Mucosa of descending colon (tissue), 3 donors: ENCODE measurements around the gene ANXA9. TPM values are rescaled to one million over a fixed set of nuclear protein-coding genes. Genes with fewer than 3 reads are reported as not detected.
A peak's percentile ranks its signal among the peaks of the same experiment; 100 is the strongest.

Experiments used
- ATAC-seq: fragments of 200-7000 bp; cut with Tn5 transposase; one replicate; pipeline ENCODE4 v1.9.1; 2020; ENCODE audit warnings: mild to moderate bottlenecking, moderate library complexity
- DNase-seq, 3 donors: peaks; one replicate each; pipeline ENCODE4 v3.0.0-alpha.2; 2020
- H3K36me3 ChIP-seq: fragments of 200-600 bp; one replicate; pipeline ENCODE4 v1.8.0; 2021; ENCODE audit warnings: low read depth, mild to moderate bottlenecking
- H3K4me1 ChIP-seq: fragments of 200-600 bp; one replicate; pipeline ENCODE4 v1.8.0; 2021; ENCODE audit warnings: low read depth, mild to moderate bottlenecking
- H3K4me3 ChIP-seq: fragments of 200-600 bp; one replicate; pipeline ENCODE4 v1.8.0; 2021; ENCODE audit warnings: mild to moderate bottlenecking
- H3K9me3 ChIP-seq: fragments of 200-600 bp; one replicate; pipeline ENCODE4 v1.8.0; 2021; ENCODE audit warnings: mild to moderate bottlenecking
- intact Hi-C, 2 donors: fragments of 100-400 bp; cut with DNase I in 1 of 2; cut with micrococcal nuclease in 1 of 2; formaldehyde crosslinking; loops; one replicate each; pipeline versions ENCODE4 v1.11.0 to v1.11.1; 2022; cut with DNase I, micrococcal nuclease
- total RNA-seq, 3 donors: library from RNA; stranded (reverse); fragmentation: NEBNext Ultra II Directional in 2 of 3; extraction: Animal tissue kit (Norgen Biotek cat#: 25700) in 2 of 3; gene quantifications; one replicate each; pipeline versions ENCODE4 v1.2.1 to v1.2.4, GENCODE V29; 2021 to 2023
- TF ChIP-seq, protein P1 (sequence below): fragments of 200-600 bp; IDR thresholded peaks from one replicate; pipeline ENCODE4 v1.8.0; 2022; ENCODE audit warnings: antibody characterized with exemption, mild to moderate bottlenecking
- donor health status: DM: no; HTN: no; CAD: no; lungs with moderate emphysema.
- donor health status: DM: no; HTN: no; CAD: no.
- donor health status: DM: no; HTN: yes; CAD: no.

Gene ANXA9
- total RNA-seq, 3 donors from 2014 or later = not detected

DNA sequence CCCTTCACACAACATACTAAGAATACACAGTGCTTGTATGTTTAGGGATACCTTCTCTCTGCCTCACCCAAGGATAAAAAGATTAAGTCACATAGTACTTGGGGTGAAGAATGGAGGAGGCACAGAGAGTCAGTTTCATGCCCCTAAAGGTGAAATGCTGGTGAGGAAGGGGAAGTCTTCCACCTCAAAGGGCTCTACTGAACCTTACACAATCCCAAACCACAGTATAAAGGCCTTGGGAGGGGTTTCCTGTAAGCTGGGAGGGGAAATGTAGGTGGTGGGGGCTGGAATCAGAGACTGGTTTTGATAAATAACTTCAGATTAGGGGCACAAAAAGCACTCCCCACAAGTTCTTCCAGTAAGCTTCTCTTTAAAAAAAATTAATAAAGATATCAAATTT lies 21.1 kb downstream of the ANXA9 start:
- DNase-seq (no peak), ATAC-seq (no peak)
- intact Hi-C loops = loop anchor here in 1 of 2 donors (10.0 kb wide), 1 partner anchor 52 kb away; the partner anchor contains the start of gene CDC42SE1
- TF ChIP-seq, protein P1, sequence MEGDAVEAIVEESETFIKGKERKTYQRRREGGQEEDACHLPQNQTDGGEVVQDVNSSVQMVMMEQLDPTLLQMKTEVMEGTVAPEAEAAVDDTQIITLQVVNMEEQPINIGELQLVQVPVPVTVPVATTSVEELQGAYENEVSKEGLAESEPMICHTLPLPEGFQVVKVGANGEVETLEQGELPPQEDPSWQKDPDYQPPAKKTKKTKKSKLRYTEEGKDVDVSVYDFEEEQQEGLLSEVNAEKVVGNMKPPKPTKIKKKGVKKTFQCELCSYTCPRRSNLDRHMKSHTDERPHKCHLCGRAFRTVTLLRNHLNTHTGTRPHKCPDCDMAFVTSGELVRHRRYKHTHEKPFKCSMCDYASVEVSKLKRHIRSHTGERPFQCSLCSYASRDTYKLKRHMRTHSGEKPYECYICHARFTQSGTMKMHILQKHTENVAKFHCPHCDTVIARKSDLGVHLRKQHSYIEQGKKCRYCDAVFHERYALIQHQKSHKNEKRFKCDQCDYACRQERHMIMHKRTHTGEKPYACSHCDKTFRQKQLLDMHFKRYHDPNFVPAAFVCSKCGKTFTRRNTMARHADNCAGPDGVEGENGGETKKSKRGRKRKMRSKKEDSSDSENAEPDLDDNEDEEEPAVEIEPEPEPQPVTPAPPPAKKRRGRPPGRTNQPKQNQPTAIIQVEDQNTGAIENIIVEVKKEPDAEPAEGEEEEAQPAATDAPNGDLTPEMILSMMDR = no peak
- peaks cover 33% of the 10 kb centered on the region for H3K4me1 ChIP-seq
- peaks cover 5% of the 10 kb centered on the region for H3K36me3 ChIP-seq
- no peaks in the 10 kb centered on the region for H3K9me3 ChIP-seq
- no peak overlapping the region for H3K4me3 ChIP-seq

GRCh38 chr1:151005729-151006319 lies 23.7 kb downstream of the ANXA9 start:
- H3K36me3 ChIP-seq = no peaks in the 10 kb centered on the region
- H3K4me1 ChIP-seq = peaks cover 46% of the 10 kb centered on the region
- DNase-seq = no peak
- intact Hi-C loops = loop anchor here in 1 of 2 donors (10.0 kb wide), 1 partner anchor 49 kb away; the partner anchor contains the start of gene CDC42SE1
- H3K9me3 ChIP-seq = no peaks in the 10 kb centered on the region
- TF ChIP-seq, protein P1 = no peak
- H3K4me3 ChIP-seq = peak overlapping the region; percentile 48
- peak; percentile 0 for ATAC-seq

- Histone ChIP-seq H3K4me1 (peaks cover 46% of the 10 kb centered on the region), H3K4me3 (peak within 1 kb of the TSS; percentile 48), H3K9me3 (no peaks in the 10 kb centered on the region), H3K36me3 (no peaks in the 10 kb centered on the region)
- TF ChIP-seq, protein P1 = no peak
- intact Hi-C loops = loop anchor here in 1 of 2 donors (10.0 kb wide), 1 partner anchor 48 kb away; the partner anchor contains the start of gene CDC42SE1
- ATAC-seq (peak; percentile 72), DNase-seq (peak; percentile 82 to 86 (median 84))
Measured at GRCh38 chr1:151006327-151007052, 24.4 kb downstream of the ANXA9 start, which contains the start of gene MINDY1. TSS of gene MINDY1 (minus strand) at chr1:151006902. CDS start at chr1:151002617, 4,285 bp downstream.

- TF ChIP-seq, protein P1 = no peak
- no peak for ATAC-seq
- no peak for DNase-seq
- Histone ChIP-seq H3K4me3 (peak overlapping the region; percentile 48), H3K9me3 (no peaks in the 10 kb centered on the region), H3K4me1 (peaks cover 56% of the 10 kb centered on the region), H3K36me3 (no peaks in the 10 kb centered on the region)
- intact Hi-C loops = loop anchor here in 1 of 2 donors (10.0 kb wide), 1 partner anchor 47 kb away; the partner anchor contains the start of gene CDC42SE1
Measured at GRCh38 chr1:151007853-151008243, 25.8 kb downstream of the ANXA9 start.

GRCh38 chr1:151008244-151009205 lies 26.4 kb downstream of the ANXA9 start, which contains the start of gene PRUNE1:
TSS of gene PRUNE1 (plus strand) at chr1:151008449. CDS start at chr1:151008633, 184 bp downstream.
- intact Hi-C loops = loop anchor here in 1 of 2 donors (10.0 kb wide), 1 partner anchor 46 kb away; the partner anchor contains the start of gene CDC42SE1
- Histone ChIP-seq H3K4me1 (peaks cover 60% of the 10 kb centered on the region), H3K36me3 (no peaks in the 10 kb centered on the region), H3K4me3 (peak within 1 kb of the TSS; percentile 48), H3K9me3 (no peaks in the 10 kb centered on the region)
- TF ChIP-seq, protein P1 = no peak
- DNase-seq = peak; percentile 97 to 99 (median 97)
- peak; percentile 89 for ATAC-seq
